Measurements from ENCODE around the gene MSI2.
"Not testable (repeated sequence)": the region's sequence is repeated elsewhere in the genome, so short reads cannot be mapped to it uniquely, and the experiment has no call there.

MSI2 gene

GRCh38 chr17:57255776-57256681 is at the start of gene MSI2:
Gene MSI2, plus strand, starts transcription at chr17:57256523. Its CDS starts 220 bp downstream, at chr17:57256743.
- DNase-seq: peak; percentile 90

DNA sequence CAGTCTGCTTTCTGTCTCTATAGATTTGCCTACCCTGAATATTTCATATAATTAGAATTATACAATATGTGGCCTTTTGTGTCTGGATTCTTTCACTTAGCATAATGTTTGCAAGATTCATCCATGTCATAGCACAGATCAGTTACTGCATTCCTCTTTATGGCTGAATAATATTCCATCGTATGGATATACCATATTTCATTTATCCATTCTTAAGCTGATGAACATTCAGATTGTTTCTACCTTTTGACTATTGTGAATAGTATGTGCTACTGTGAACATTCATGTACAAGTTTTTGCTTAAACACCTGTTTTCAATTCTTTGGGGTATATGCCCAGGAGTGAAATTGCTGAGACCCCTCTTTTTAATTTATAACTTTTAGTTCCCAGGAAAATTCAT is 49.4 kb upstream of the MSI2 start:
- DNase-seq: no peak

GRCh38 chr17:57207396-57207795 is 48.9 kb upstream of the MSI2 start:
- no peak for DNase-seq

DNA sequence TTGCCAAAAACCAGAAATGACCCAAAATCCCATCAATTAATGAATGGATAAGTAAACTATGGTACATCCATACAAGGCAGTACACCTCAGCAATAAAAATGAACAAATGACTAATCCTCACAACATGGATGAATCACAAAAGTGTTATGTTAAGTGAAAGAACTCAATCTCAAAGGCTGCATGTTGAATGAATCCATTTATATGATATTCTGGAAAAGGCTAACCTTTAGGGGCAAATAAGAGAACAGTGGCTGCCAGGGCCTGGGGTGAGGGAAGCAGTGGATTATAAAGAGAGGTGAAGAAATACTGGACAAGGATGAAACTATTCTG is 46.1 kb upstream of the MSI2 start:
- DNase-seq: no peak

DNA sequence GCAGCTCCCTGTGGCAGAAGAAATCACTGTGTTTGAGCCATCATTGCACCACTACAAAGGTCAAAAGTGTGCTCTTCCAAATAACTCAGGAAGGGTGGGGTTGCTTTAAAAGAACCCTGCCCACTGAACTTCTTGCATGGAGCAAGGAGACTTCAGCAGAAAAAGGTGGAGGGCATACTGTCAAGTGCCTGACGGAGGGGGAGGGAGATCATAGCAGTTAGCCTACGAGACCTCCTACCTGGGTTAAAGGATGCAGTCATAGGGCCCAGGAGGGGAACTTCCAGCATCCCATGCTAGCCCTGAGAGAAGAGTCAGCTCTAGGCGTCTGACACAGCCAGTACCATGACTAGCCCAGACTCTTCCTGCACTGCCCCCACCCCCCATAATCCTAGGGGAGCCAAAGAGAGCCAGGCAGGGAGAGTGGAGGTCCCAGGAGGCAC is 45.3 kb upstream of the MSI2 start:
- no peak for DNase-seq

DNA sequence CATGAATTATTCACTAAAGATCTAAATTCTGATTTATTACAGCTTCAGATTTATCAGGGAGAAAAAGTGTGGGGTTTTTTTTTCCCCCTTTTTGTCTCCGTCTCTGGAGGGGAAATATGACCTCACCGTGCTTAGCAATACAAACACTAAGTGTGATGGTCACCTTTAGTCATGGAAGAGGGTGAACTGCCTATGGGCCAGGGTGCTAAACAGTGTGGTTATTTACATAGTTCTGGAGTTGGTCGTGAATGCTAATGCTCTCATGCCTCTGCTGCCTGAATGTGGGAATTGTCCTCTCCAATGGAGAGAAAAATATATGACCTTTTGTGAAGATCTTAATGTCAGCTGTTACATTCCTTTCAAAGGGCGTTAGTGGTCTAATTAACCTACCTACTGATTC is 44.8 kb upstream of the MSI2 start:
- no peak for DNase-seq

DNA sequence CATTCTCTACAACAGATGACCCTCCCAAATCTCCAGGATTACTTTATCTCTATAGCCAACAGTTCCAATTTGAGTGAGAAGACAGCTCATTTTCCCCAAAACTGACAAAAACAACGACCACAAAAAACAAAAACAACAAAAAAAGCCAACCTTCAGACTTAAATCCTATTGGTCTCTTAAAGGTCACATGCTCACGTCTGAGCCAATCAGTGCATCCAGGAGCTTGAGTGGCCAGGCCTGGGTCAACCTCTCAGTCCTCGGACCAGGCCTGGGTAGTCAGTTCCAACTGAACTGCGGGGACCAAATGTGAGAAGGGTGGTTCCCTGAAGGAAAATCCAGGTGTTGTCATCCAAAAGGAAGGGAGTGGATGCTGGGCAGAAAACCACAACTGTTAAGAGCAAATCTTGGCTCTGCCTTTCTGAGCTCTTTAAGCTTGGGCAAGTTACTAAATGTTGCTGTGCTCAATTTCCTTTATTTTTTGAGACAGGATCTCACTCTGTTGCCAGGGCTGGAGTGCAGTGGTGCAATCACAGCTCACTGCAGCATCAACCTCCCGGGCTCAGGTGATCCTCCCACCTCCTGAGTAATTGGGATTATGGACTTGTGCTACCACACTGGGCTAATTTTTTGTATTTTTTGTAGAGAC is 43.0 kb upstream of the MSI2 start:
- no peak for DNase-seq

DNA sequence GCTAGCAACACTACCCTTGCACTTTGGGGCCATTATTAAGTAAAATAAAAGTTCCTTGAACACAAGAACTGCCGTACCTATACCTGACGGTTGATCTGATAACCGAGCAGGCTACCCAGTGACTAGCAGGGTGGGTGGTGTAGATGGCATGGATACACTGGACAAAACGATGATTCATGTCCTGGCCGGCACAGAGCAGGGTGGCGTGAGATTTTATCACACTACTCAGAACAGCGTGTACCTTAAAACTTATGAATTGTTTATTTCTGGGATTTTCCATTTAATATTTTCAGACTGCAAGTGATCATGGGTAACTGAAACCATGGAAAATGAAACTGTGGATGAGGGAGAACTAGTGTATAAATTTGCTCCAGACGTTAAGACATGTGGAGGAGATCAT is 41.0 kb upstream of the MSI2 start:
- DNase-seq: no peak

- DNase-seq: no peak
These were observed 34.7 kb upstream of the MSI2 start for GRCh38 chr17:57221366-57222350.

DNA sequence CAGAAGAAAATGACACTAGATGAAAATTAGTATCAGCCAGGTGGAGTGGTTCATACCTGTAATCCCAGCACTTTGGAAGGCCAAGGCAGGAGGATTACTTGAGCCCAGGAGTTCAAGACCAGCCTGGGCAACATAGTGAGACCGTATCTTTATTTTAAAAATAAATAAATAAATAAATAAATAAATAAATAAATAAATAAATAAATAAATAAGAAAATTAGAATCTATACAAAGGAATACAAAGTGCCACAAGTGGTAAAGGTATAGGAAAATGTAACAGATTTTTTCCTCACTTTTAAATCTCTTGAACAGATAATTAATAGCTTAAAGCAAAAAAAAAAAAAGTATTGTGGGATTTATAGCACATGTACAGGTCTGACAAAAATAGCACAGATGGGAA is 33.9 kb upstream of the MSI2 start:
- DNase-seq: not testable (repeated sequence)

DNA sequence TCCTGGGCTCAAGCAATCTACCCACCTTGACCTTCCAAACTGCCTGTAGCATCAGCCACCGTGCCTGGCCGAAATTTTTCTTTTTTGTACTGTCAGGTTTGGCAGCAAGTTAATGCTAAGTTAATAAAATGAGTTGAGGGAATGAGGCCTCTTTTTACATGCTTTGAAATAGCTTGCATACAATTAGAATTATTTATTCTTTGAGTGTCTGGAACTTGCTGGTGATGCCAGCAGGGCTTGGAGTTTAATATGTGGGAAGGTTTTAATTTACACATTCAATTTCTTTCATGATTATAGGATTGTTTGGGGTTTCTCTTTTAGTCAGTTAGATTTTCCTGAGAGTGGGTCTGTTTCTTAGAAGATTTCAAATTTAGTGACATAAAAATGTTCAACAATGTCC is 31.2 kb upstream of the MSI2 start:
- no peak for DNase-seq

- DNase-seq: no peak
These were observed 29.5 kb upstream of the MSI2 start for GRCh38 chr17:57226793-57227192.

DNA sequence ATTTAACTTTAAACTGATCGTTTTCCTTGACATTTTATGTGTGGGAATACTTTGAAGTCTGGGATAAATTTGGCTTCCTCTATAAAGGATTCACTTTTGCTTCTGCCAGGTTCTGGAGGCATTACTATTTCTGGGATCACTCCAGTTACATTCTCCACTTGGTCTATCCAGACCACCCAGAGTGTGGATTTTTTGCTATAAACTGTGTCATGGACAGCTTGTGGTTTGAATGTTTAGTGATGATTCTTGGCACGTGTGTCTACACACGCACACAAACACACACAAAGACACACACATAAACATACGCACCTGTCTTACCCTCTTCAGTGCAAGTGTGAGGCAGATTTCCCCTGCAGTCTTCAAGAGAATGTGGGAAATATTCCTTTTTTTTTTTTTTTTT is 27.4 kb upstream of the MSI2 start:
- DNase-seq: no peak

GRCh38 chr17:57234061-57234738 is 22.1 kb upstream of the MSI2 start:
- no peak for DNase-seq

DNA sequence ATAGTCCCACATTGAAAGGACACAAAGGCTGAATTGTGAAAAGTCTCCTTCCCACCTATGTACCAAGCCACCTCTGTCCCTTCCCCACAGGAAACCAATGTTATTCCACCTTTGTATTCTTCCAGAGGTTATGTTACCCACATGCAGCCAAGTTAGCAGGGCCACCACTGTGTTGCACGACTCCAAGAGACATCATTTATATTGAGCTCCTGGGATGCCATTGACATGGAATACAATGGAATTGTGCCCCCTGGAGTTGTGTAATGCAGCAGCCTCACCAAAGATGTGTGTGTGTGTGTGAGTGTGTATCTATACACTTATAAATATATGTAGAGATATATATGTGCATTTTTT is 21.6 kb upstream of the MSI2 start:
- DNase-seq: no peak

- no peak for DNase-seq
These were observed 21.2 kb upstream of the MSI2 start for GRCh38 chr17:57235124-57235523.

DNA sequence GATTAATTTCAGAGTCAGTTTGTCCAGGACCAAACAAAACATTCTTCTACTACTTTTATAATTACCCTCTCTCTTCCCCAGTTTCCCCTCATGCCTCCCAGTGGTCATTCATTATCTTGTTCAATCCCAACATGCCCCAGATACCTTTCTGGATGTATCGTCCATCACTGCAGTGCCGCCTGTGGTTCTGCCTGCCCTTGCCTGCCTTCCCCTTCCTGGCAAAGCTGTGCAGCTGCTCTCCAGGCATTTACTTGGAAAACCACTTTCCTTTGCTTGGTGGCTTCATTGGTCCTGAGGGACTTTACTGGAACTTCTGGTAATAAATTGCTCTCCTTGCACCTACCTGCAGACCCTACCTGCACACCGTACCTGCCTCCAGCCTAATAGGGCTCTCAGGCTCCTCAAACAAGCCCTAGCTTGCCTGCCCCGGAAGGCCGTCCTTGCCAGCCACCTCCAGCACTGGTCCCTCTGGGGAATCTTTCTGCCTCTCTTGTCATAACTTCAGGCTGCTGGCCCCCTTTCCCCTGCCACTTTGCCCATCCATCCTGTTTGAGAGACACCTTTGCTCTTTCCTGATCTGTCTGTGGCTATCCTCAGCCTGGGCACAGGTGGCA is 19.5 kb upstream of the MSI2 start:
- DNase-seq: no peak

- no peak for DNase-seq
These were observed 15.7 kb upstream of the MSI2 start for GRCh38 chr17:57240648-57241047.

DNA sequence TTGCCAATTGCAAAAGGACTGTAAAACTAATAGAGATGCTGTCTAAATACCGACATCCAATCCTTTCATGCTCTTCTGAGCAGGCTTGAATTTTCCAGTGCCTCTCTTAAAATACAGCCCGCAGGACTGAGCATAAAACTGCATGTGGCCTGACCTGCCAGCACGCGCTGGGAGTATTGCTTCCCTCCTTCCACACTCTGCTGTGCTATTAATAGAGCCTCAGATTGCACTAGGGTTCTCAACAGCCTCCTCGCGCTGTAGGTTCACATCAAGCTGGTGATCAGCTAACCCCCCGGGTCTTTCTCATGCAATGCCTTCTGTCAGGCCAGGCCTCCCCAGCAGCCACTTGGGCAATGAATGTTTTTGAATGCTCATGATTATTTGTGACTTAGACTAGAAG is 14.2 kb upstream of the MSI2 start:
- DNase-seq: no peak

DNA sequence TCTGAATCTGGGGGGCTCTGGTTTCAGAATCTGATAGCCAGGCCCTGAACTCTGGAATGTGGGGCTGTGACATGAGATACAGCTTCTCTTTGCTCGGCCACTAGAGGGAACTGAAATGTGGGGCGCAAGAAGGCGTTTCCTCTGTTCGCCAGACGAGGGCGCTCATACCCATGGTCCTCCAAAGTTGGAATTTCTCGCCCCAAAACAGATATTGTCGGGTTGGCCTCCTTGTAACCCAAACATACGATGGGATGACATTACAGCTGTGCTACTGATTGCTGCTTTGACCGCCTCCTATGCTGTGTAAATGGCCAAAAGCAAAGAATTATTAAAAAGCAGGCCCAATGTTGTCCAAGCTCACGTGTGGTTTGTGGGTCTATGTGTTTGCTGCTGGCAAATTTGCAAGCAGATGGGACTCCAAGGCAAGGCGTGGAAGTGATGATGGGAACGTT is 13.1 kb upstream of the MSI2 start:
- DNase-seq: peak; percentile 76

- no peak for DNase-seq
These were observed 10.5 kb upstream of the MSI2 start for GRCh38 chr17:57245786-57246185.

DNA sequence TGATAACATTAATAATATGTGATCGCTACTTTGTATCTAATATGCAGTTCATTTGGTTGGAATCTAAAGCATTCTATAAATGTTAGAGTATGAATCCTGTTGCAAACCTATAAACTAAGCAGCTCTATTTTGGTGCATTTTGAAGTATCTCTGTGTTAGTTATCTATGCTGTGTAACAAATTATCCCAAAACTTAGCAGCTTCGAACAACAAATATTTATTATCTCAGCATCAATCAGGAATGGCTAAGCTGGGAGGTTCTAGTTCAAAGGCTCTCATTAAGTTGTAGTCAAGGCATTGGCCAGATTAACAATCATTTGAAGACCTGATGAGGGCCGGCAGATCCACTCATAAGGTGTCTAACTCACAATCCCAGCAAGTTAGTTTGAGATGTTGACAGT is 10.1 kb upstream of the MSI2 start:
- DNase-seq: no peak
